ENCODE results near the gene CDPF1.

- peak in 5 of 7 experiments; percentile 8 to 50 (median 39) for TF ChIP-seq CTCF (IDR thresholded peaks at IDR 0.05)
- peak; percentile 26 to 88 (median 80) for TF ChIP-seq POLR2A (IDR thresholded peaks at IDR 0.05)
Observed at GRCh38 chr22:46296257-46297150, 46.4 kb upstream of the CDPF1 start, which contains the start of gene GTSE1.
